Neural cell (in vitro differentiated cells): ENCODE data around the gene ANTXR1. TPM values are rescaled to one million over a fixed set of nuclear protein-coding genes. Genes with fewer than 3 reads are reported as not detected.

Experiments used
- H2AFZ ChIP-seq: fragments of 200-600, 300-800 bp; sonication (generic), shearing (Covaris generic); 2 replicates; pipeline ENCODE4 v1.6.0; 2014; ENCODE audit warnings: low read depth, mild to moderate bottlenecking, antibody characterized with exemption, low read length, moderate library complexity
- H3F3A ChIP-seq: fragments of 200-600 bp; shearing (Covaris generic); 2 replicates; pipeline ENCODE4 v1.6.1; 2016; ENCODE audit warnings: mild to moderate bottlenecking, moderate library complexity, mixed read lengths, antibody characterized with exemption, low read length; ENCODE audit not compliant: insufficient read depth, poor library complexity, severe bottlenecking
- H3K27ac ChIP-seq: fragments of 200-600, 300-800 bp; sonication (generic), shearing (Covaris generic); 2 replicates; pipeline ENCODE4 v1.5.1; 2014; ENCODE audit warnings: mild to moderate bottlenecking, low read length, moderate library complexity
- H3K27me3 ChIP-seq: fragments of 300-800, 200-600 bp; sonication (generic), shearing (Covaris generic); 2 replicates; pipeline ENCODE4 v1.6.0; 2014; ENCODE audit warnings: mild to moderate bottlenecking, low read depth, low read length, moderate library complexity; ENCODE audit not compliant: insufficient read depth
- H3K36me3 ChIP-seq: fragments of 300-800, 200-600 bp; sonication (generic), shearing (Covaris generic); 2 replicates; pipeline ENCODE4 v1.5.1; 2014; ENCODE audit warnings: mild to moderate bottlenecking, antibody characterized with exemption, low read length, moderate library complexity; ENCODE audit not compliant: insufficient read depth
- H3K4me2 ChIP-seq: fragments of 300-800, 200-600 bp; sonication (generic), shearing (Covaris generic); 2 replicates; pipeline ENCODE4 v1.6.0; 2014; ENCODE audit warnings: mild to moderate bottlenecking, low read length
- H3K4me3 ChIP-seq: fragments of 300-800, 200-600 bp; sonication (generic), shearing (Covaris generic); 2 replicates; pipeline ENCODE4 v1.5.1; 2014; ENCODE audit warnings: mild to moderate bottlenecking, low read length, moderate library complexity
- H3K79me2 ChIP-seq: fragments of 200-600 bp; shearing (Covaris generic); replicated peaks from 2 replicates; pipeline ENCODE4 v1.6.0; 2014; ENCODE audit warnings: mild to moderate bottlenecking, low read length, moderate library complexity; ENCODE audit not compliant: insufficient read depth
- H3K9ac ChIP-seq: fragments of 300-800, 200-600 bp; sonication (generic), shearing (Covaris generic); 2 replicates; pipeline ENCODE4 v1.6.1; 2016; ENCODE audit warnings: mild to moderate bottlenecking, low read length, mixed read lengths
- H3K9me2 ChIP-seq: fragments of 200-600 bp; shearing (Covaris generic); 2 replicates; pipeline ENCODE4 v1.6.1; 2016; ENCODE audit warnings: mild to moderate bottlenecking, low read length, mixed read lengths; ENCODE audit not compliant: insufficient read depth
- H3K9me3 ChIP-seq: fragments of 200-600, 300-800 bp; sonication (generic), shearing (Covaris generic); 2 replicates; pipeline ENCODE4 v1.6.1; 2016; ENCODE audit warnings: mild to moderate bottlenecking, mixed run types, low read length, moderate library complexity, mixed read lengths
- H4K20me1 ChIP-seq: fragments of 200-600 bp; shearing (Covaris generic); 2 replicates; pipeline ENCODE4 v1.6.1; 2016; ENCODE audit warnings: mild to moderate bottlenecking, mixed run types; ENCODE audit not compliant: insufficient read depth
- EP300 ChIP-seq: fragments of 450-650 bp; conservative IDR thresholded peaks from 2 replicates; pipeline ENCODE4 v1.6.1; 2014; ENCODE audit warnings: antibody characterized with exemption, mild to moderate bottlenecking, moderate library complexity; ENCODE audit not compliant: poor library complexity, severe bottlenecking
- EZH2 ChIP-seq: fragments of 200-600, 300-800 bp; shearing (Covaris generic), sonication (generic); IDR thresholded peaks from 2 replicates; pipeline ENCODE4 v1.6.1; 2014; ENCODE audit warnings: antibody characterized with exemption, low read length, borderline replicate concordance, mild to moderate bottlenecking; ENCODE audit not compliant: insufficient read depth, poor library complexity, severe bottlenecking
- MXI1 ChIP-seq: fragments of 450-650 bp; conservative IDR thresholded peaks from 2 replicates; pipeline ENCODE4 v1.6.1; 2014; ENCODE audit warnings: antibody characterized with exemption, mild to moderate bottlenecking; ENCODE audit not compliant: poor library complexity, severe bottlenecking
- RAD21 ChIP-seq: fragments of 450-650 bp; conservative IDR thresholded peaks from 2 replicates; pipeline ENCODE4 v1.6.1; 2014; ENCODE audit warnings: antibody characterized with exemption, mild to moderate bottlenecking, moderate library complexity
- SMC3 ChIP-seq: fragments of 450-650 bp; conservative IDR thresholded peaks from 2 replicates; pipeline ENCODE4 v1.6.1; 2014; ENCODE audit warnings: antibody characterized with exemption, mild to moderate bottlenecking, moderate library complexity; ENCODE audit not compliant: poor library complexity
- TAF1 ChIP-seq: IDR thresholded peaks from 2 replicates; pipeline ENCODE4 v1.6.1; 2012; ENCODE audit warnings: low read depth
- polyA plus RNA-seq: library from polyadenylated mRNA; depleted of rRNA; stranded (reverse); fragments of >200 nt; gene quantifications from 2 replicates; pipeline ENCODE4 v1.2.3, GENCODE V29; 2014
- TF ChIP-seq, protein P1 (sequence below): fragments of 450-650 bp; IDR thresholded peaks from 2 replicates; pipeline ENCODE4 v1.5.1; 2014; ENCODE audit warnings: antibody characterized with exemption, mild to moderate bottlenecking, moderate library complexity; ENCODE audit not compliant: poor library complexity, severe bottlenecking
- TF ChIP-seq, protein P2 (sequence below): IDR thresholded peaks from 2 replicates; pipeline ENCODE4 v1.6.1; 2012; ENCODE audit warnings: borderline replicate concordance

ANTXR1 gene
- polyA plus RNA-seq, 1 donor from 2014 or later, result 4.9 TPM

DNA sequence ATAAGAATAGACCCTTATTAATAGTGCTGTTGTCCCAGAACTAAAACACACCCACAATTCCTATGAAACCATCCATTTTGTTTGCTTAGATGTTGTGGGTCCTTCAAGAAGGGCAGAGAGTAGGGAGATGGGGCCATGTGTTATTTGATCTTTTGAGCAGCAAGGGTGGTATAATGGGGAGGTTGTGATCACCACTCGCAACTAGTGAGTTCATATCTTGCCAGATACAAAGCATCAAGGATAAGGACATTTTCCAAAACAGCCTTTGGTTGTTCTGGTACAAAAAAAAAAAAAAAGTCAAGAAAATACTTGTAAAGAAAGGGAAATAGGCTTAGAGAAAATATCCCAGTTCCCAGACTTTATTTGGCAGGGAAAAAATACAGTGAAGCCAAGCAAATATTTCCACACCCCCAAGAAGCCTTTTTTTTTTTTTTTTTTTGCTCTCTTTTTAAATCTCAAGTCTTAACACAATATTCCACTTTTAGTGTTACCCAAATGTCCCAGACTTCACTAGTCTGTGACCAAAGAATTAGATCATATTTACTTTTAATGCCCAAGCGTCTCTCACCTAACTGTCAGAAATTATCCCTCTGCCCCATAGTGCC, 54.1 kb downstream of the ANTXR1 start:
- no peak overlapping the region for H2AFZ ChIP-seq
- H3K27me3 ChIP-seq, result no peaks in the 10 kb centered on the region
- H3K79me2 ChIP-seq, result no peaks in the 10 kb centered on the region
- TF ChIP-seq, protein P1, sequence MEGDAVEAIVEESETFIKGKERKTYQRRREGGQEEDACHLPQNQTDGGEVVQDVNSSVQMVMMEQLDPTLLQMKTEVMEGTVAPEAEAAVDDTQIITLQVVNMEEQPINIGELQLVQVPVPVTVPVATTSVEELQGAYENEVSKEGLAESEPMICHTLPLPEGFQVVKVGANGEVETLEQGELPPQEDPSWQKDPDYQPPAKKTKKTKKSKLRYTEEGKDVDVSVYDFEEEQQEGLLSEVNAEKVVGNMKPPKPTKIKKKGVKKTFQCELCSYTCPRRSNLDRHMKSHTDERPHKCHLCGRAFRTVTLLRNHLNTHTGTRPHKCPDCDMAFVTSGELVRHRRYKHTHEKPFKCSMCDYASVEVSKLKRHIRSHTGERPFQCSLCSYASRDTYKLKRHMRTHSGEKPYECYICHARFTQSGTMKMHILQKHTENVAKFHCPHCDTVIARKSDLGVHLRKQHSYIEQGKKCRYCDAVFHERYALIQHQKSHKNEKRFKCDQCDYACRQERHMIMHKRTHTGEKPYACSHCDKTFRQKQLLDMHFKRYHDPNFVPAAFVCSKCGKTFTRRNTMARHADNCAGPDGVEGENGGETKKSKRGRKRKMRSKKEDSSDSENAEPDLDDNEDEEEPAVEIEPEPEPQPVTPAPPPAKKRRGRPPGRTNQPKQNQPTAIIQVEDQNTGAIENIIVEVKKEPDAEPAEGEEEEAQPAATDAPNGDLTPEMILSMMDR, result no peak
- TF ChIP-seq MXI1, result no peak
- TF ChIP-seq, protein P2, sequence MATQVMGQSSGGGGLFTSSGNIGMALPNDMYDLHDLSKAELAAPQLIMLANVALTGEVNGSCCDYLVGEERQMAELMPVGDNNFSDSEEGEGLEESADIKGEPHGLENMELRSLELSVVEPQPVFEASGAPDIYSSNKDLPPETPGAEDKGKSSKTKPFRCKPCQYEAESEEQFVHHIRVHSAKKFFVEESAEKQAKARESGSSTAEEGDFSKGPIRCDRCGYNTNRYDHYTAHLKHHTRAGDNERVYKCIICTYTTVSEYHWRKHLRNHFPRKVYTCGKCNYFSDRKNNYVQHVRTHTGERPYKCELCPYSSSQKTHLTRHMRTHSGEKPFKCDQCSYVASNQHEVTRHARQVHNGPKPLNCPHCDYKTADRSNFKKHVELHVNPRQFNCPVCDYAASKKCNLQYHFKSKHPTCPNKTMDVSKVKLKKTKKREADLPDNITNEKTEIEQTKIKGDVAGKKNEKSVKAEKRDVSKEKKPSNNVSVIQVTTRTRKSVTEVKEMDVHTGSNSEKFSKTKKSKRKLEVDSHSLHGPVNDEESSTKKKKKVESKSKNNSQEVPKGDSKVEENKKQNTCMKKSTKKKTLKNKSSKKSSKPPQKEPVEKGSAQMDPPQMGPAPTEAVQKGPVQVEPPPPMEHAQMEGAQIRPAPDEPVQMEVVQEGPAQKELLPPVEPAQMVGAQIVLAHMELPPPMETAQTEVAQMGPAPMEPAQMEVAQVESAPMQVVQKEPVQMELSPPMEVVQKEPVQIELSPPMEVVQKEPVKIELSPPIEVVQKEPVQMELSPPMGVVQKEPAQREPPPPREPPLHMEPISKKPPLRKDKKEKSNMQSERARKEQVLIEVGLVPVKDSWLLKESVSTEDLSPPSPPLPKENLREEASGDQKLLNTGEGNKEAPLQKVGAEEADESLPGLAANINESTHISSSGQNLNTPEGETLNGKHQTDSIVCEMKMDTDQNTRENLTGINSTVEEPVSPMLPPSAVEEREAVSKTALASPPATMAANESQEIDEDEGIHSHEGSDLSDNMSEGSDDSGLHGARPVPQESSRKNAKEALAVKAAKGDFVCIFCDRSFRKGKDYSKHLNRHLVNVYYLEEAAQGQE, result no peak
- no peak for TF ChIP-seq TAF1
- no peak overlapping the region for H3K9ac ChIP-seq
- H3K9me3 ChIP-seq, result peaks cover 9% of the 10 kb centered on the region
- H3K4me3 ChIP-seq, result no peak overlapping the region
- no peaks in the 10 kb centered on the region for H3K9me2 ChIP-seq
- no peaks in the 10 kb centered on the region for H4K20me1 ChIP-seq
- peaks cover 5% of the 10 kb centered on the region for H3K36me3 ChIP-seq
- no peak overlapping the region for H3K27ac ChIP-seq
- no peak overlapping the region for H3K4me2 ChIP-seq
- H3F3A ChIP-seq, result no peaks in the 10 kb centered on the region

DNA sequence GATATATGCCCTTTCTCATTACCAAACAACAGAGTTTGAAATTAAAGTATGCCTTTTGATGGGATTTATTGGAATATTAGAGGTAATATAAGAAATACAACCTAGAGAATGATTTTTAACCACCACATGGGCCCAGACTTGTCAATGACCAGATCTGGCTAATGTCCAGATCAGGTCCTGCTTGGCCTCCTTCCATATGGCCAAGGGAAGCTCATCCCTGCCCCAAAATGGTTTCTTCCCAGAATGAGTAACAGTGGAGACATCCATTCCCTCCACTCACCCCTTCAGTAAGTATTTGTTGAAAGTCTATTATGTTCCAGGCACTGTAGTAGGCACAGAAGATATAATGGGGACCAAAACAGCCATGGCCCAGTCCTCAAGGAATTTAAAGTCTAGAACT, 54.9 kb downstream of the ANTXR1 start:
- H3K36me3 ChIP-seq, result peaks cover 5% of the 10 kb centered on the region
- H3K27me3 ChIP-seq, result no peaks in the 10 kb centered on the region
- no peak overlapping the region for H3K4me3 ChIP-seq
- no peak for TF ChIP-seq EZH2
- TF ChIP-seq MXI1, result no peak
- no peak for TF ChIP-seq SMC3
- TF ChIP-seq TAF1, result no peak
- TF ChIP-seq, protein P1, result no peak
- TF ChIP-seq, protein P2, result no peak
- TF ChIP-seq RAD21, result no peak
- no peak for TF ChIP-seq EP300
- H3K9me2 ChIP-seq, result no peaks in the 10 kb centered on the region
- H3K27ac ChIP-seq, result no peak overlapping the region
- H3K79me2 ChIP-seq, result no peaks in the 10 kb centered on the region
- H3K4me2 ChIP-seq, result no peak overlapping the region
- no peak overlapping the region for H3K9ac ChIP-seq
- H4K20me1 ChIP-seq, result no peaks in the 10 kb centered on the region
- H3K9me3 ChIP-seq, result peaks cover 9% of the 10 kb centered on the region
- no peak overlapping the region for H2AFZ ChIP-seq
- no peaks in the 10 kb centered on the region for H3F3A ChIP-seq
